Activated T-helper 1 cell treated with Interleukin-2 at 50 U/mL for 16 hours (primary cell): ENCODE results near the gene SCGB1C2.
"Not testable (repeated sequence)": the region's sequence is repeated elsewhere in the genome, so short reads cannot be mapped to it uniquely, and the experiment has no call there.

Source experiments
- DNase-seq: peaks from one replicate; pipeline ENCODE4 v3.0.0-alpha.2; 2020; ENCODE audit warnings: low read depth

The SCGB1C2 gene

GRCh38 chr17:149231-149630, 11.9 kb downstream of the SCGB1C2 start:
- no peak for DNase-seq

GRCh38 chr17:149897-150584, 12.7 kb downstream of the SCGB1C2 start:
- DNase-seq, result no peak

DNA sequence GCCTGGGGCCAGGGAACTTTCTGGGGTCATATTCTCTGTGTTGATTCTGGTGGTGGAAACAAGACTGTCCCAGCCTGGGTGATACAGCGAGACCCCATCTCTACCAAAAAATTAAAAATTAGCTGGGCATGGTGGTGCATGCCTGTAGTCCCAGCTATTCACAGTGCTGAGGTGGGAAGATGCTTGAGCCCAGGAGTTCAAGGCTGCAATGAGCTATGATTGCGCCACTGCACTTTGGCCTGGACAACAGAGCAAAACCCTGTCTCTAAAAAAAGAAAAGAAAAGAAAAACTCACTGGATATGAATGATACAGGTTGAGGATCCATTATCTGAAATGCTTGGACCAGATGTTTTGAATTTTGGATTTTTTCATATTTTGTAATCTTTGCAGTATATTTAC, 13.6 kb downstream of the SCGB1C2 start:
- DNase-seq, result no peak

GRCh38 chr17:151886-152859, 14.8 kb downstream of the SCGB1C2 start:
- no peak for DNase-seq

- DNase-seq, result no peak
These were observed 15.6 kb downstream of the SCGB1C2 start for GRCh38 chr17:152860-153420.

DNA sequence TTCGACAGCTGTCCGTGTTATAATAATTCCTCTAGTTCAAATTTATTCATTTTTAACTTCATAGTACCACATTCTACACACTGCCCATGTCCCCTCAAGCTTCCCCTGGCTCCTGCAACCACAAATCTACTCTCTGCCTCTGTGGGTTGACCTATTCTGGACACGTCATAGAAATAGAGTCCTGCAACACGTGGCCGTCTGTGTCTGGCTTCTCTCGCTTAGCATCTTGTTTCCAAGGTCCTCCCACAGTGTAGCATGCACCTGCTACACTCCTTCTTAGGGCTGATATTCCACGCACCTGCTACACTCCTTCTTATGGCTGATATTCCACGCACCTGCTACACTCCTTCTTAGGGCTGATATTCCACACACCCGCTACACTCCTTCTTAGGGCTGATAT, 16.5 kb downstream of the SCGB1C2 start:
- DNase-seq, result no peak

- no peak for DNase-seq
These were observed 18.2 kb downstream of the SCGB1C2 start for GRCh38 chr17:155576-155975.

DNA sequence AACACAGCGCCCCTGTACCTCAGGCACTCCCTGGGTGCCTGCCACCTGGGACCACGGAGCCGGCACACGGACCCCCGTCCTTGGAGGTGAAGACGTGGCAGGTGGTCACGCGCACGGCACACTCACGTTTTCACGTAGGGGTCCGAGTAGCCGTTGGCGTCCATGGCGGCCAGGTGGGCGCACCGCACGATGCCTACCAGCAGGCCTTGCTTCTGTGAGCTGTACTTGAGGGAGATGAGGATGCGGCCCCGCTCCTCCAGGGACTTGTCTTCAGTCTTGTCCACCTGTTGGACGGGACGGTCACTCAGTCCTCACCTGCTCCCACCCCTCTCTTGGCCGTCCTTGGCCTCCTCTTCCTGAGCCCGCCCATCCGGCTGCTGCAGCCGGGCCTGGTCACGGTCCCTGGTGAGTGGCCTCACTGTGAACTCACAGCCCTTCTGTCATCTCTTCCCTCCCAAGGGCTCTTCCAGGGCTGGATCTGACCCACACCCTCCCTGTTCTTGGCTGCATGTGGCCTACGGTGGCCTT, 18.8 kb downstream of the SCGB1C2 start:
- no peak for DNase-seq

GRCh38 chr17:156946-157345, 19.6 kb downstream of the SCGB1C2 start:
- no peak for DNase-seq

DNA sequence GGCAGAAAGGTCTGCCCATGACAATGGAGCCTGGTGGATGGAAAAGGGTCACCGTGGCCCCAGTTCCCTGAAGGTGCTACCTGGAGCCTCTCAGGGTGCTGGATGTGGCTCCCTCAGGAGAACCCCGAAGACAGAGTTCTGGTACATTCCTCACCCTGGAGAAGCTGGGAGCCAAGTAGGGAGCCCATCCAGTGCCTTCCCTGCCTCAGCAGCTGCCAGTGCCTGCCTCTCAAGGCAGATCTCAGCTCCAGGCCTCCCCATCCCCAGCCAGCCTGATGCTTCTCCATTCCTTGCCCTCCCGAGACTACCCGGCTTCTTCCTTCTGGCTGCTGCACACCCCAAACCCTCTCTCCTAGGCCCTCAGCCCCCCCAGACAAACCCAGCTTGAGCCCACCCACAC, 20.5 kb downstream of the SCGB1C2 start:
- no peak for DNase-seq

GRCh38 chr17:158379-158778, 21.0 kb downstream of the SCGB1C2 start:
- DNase-seq, result no peak

- no peak for DNase-seq
These were observed 22.2 kb downstream of the SCGB1C2 start for GRCh38 chr17:159609-160008.

DNA sequence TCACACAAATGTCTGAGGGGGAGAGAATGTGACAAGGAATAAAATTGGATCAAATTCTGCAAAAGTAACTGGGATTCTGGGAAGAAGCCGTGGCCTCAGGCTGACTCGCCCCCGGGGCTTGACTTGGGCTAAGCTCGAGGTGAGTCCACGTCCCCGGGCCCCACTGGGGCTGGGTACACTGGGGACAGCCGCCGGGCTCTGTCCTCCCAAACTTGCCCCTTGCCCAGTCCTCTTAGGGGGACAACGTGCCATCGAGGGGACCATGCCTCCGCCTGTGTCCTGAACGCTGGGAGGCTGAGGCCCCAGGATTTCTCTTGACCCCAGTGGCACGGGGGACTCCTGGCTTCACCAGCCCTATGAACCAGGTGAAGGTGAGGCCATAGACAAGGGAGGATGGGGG, 23.0 kb downstream of the SCGB1C2 start:
- no peak for DNase-seq

DNA sequence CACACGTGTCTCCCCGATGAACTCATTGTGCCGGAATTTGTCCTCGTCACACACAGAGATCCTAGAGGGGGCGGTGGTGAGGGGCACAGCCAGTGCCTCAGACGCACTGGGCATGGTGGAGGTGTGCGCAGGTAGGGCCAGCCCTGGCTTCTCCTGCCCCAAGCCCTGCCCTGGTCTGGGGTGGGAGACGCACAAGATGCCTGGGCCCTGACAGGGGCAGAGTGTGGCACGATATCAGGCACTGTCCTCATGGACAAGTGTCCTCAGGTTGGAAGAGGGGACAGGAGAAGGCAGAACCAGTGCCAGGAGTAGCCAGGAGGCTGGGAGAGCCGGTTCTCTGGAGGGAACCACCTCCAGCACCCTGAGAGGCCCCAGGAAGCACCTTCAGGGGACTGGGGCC, 24.1 kb downstream of the SCGB1C2 start:
- DNase-seq, result no peak

DNA sequence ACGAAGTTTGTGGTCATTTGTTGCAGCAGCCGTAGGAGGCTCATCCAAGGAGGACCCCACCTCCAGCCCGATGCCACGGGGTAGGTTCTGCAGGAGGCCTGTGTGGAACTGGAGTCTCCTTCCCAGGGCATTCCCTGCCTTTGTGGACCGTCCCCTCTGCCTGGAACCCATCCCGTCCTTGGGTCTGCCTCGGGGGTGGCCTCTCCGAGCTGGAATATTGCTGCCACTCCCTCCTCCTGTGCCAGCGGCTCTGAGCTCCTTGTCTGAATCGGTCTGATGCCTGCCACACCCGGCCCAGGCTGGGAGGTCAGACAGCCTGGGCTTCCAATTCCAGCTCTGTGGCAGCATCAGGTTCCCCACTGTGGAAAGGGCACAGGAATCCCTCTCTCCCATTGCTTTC, 25.3 kb downstream of the SCGB1C2 start:
- DNase-seq, result no peak

DNA sequence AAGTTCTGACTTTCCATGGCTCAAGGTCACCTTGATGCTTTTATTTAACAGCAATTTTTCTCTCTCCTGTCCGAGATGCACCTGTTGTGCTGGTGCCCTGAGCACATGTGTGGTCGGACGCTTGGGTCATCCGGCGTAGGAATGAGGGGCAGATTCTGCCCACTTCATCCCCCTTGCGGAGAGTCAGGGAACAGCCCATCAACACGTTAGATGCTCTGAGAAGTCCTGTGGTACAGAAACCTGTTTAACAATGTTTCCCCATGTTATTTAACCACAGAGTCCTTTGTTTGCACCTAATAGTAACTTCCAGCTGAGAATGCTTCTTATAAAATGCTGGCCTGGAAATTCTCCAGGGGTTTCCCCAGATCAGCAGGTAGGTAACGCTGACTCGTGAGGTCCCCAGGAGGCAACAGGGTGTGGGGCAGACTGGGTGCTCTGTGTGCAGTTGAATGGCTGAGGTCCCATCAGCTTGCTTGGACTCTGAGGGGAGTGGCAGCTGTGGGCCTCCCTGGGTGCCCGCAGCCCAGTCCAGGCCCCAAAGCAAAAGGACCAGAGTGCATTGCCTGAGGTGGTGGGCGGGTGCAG, 26.2 kb downstream of the SCGB1C2 start:
- no peak for DNase-seq

DNA sequence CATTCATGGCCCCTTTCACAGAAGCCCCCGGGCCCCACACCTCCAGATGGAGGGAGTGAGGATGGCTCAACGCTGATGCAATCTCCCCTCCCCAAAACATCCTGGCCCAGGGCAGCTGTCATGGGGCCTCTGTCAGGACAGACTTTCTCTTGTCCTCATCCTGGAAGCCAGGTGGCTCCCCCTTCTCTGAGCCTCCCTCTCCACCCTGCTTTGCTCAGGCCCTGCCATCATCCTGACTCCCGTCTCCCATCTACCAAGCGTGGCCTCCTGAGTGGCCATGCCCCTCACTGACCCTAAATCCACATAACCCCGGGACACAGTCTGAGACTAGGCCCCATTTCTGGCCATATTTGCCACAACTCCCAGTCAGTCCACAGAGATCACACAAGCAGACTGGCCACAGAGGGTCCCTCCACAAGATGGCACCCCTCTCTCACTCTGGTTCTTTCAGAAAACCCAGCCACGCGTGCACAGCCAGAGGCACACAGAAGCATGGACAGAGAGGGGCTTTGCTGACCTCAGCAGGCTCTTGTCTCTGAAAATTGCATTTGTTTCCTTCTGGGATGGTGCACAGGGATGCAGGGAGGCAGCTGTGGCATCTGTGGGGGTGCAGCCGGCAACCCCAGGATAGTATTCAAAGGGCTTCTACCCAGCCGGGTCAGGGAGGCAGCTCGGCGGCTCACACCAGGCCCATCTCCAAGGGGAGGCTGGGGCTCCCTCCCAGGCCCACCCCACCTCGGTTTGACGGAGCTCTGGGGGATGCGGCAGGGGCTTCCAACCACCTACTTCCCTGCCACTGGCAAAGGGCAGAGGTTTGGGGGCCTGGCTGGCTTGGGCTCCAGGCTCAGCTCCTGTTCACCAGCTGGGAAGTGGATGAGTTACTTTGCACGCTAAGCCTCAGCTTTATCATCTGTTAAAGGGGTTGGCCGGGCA, 27.2 kb downstream of the SCGB1C2 start:
- DNase-seq, result no peak

DNA sequence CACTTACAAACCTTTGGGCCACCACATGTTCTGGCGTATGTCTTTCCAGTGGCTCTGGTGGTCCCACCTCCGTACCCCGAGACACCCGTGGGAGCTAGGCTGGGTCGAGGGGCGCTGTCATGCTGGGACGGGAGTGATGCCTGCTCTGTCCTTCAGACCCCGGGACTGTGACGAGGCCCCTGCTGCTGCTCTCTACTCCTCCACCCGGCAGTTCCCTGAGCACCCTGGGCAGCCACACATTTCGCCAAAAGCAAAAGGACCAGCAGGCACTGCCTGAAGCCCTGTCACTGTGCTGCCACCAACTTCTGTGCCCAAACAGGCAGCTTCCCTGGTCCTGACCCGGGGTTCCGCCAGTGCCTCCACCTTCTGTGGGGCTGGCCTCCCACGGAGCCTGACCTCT, 28.6 kb downstream of the SCGB1C2 start:
- no peak for DNase-seq

GRCh38 chr17:168614-169013, 31.2 kb downstream of the SCGB1C2 start:
- not testable (repeated sequence) for DNase-seq

GRCh38 chr17:170130-170670, 32.8 kb downstream of the SCGB1C2 start:
- no peak for DNase-seq

- DNase-seq, result no peak
These were observed 34.5 kb downstream of the SCGB1C2 start for GRCh38 chr17:171871-172270.
